Measurements from ENCODE around the gene ARHGEF1. TPM values are rescaled to one million over a fixed set of nuclear protein-coding genes. Genes with fewer than 3 reads are reported as not detected.

The ARHGEF1 gene
- total RNA-seq, 1 experiment from 2014 or later = 69.5 TPM

- Histone ChIP-seq H3K4me1 (ENCODE audit: control insufficient read depth, insufficient read depth, low read length) (no peaks in the 10 kb centered on the region), H3K36me3 (ENCODE audit: control insufficient read depth, insufficient read depth, low read length) (no peaks in the 10 kb centered on the region; the same call in 1 of the 2 replicates), H3K27me3 (ENCODE audit: control insufficient read depth, insufficient read depth, low read length) (no peaks in the 10 kb centered on the region), H3K27ac (ENCODE audit: low read length) (no peak overlapping the region), H3K9me3 (ENCODE audit: control insufficient read depth, insufficient read depth, low read depth, low read length) (no peaks in the 10 kb centered on the region), H3K4me3 (ENCODE audit: low read depth in 2 of 2, low read length in 2 of 2) (no peak overlapping the region)
- ATAC-seq (no peak; the same call in 1 of the 2 replicates), DNase-seq (ENCODE audit: low read depth, low spot score) (no peak)
- in situ Hi-C loops (cut with HindIII; ENCODE audit: low pct_unique_long_range_greater_than_20kb, low sequenced_read_pairs) = no loop called here
- no TSS peak for BruUV-seq (replicated peaks)
- ChIA-PET POLR2A (no interaction called here), CTCF (no interaction called here)
- TF ChIP-seq TCF7L2 (IDR thresholded peaks at IDR 0.05; ENCODE audit: low read depth, low read length) (no peak), REST (IDR thresholded peaks at IDR 0.05; ENCODE audit: insufficient read depth in 1 of 2, low read depth in 2 of 2, low read length in 1 of 2) (no peak)
- intact Hi-C loops (cut with micrococcal nuclease; ENCODE audit: unreplicated experiment) = no loop called here
Observed at GRCh38 chr19:41903193-41903953, 20.4 kb downstream of the ARHGEF1 start.

GRCh38 chr19:41904118-41904870 lies 21.3 kb downstream of the ARHGEF1 start:
- Histone ChIP-seq H3K27ac (ENCODE audit: low read length) (no peak overlapping the region), H3K4me1 (ENCODE audit: control insufficient read depth, insufficient read depth, low read length) (no peaks in the 10 kb centered on the region), H3K9me3 (ENCODE audit: control insufficient read depth, insufficient read depth, low read depth, low read length) (no peaks in the 10 kb centered on the region), H3K27me3 (ENCODE audit: control insufficient read depth, insufficient read depth, low read length) (no peaks in the 10 kb centered on the region), H3K4me3 (ENCODE audit: low read depth in 2 of 2, low read length in 2 of 2) (no peak overlapping the region), H3K36me3 (ENCODE audit: control insufficient read depth, insufficient read depth, low read length) (no peaks in the 10 kb centered on the region; the same call in 1 of the 2 replicates)
- TF ChIP-seq REST (IDR thresholded peaks at IDR 0.05; ENCODE audit: insufficient read depth in 1 of 2, low read depth in 2 of 2, low read length in 1 of 2) = no peak
- in situ Hi-C loops (cut with HindIII; ENCODE audit: low pct_unique_long_range_greater_than_20kb, low sequenced_read_pairs) (no loop called here), intact Hi-C loops (cut with micrococcal nuclease; ENCODE audit: unreplicated experiment) (no loop called here)
- ATAC-seq = no peak
- ChIA-PET POLR2A (no interaction called here), CTCF (no interaction called here)
- no TSS peak for BruUV-seq (replicated peaks)
- no peak for DNase-seq (ENCODE audit: low read depth, low spot score)

All from Panc1 (cell line).